Tibial nerve (tissue), 3 donors: ENCODE results near the gene BCAN.

Source experiments
- POLR2A ChIP-seq, 2 donors: fragments of 450-650 bp; IDR thresholded peaks; one replicate each; pipeline ENCODE4 v1.6.1; 2017; ENCODE audit warnings: antibody characterized with exemption in 2 of 2, mild to moderate bottlenecking in 2 of 2, moderate library complexity in 2 of 2
- TF ChIP-seq, protein P1 (sequence below), 5 experiments: fragments of 200-600 bp in 3 of 5; fragments of 450-650 bp in 2 of 5; sonication (generic) in 3 of 5; IDR thresholded peaks; one replicate each; pipeline ENCODE4 v1.5.1; 2016 to 2019; ENCODE audit warnings: antibody characterized with exemption in 5 of 5, mild to moderate bottlenecking in 3 of 5, moderate library complexity in 2 of 5

- TF ChIP-seq POLR2A (IDR thresholded peaks at IDR 0.05), result no peak
- TF ChIP-seq, protein P1, sequence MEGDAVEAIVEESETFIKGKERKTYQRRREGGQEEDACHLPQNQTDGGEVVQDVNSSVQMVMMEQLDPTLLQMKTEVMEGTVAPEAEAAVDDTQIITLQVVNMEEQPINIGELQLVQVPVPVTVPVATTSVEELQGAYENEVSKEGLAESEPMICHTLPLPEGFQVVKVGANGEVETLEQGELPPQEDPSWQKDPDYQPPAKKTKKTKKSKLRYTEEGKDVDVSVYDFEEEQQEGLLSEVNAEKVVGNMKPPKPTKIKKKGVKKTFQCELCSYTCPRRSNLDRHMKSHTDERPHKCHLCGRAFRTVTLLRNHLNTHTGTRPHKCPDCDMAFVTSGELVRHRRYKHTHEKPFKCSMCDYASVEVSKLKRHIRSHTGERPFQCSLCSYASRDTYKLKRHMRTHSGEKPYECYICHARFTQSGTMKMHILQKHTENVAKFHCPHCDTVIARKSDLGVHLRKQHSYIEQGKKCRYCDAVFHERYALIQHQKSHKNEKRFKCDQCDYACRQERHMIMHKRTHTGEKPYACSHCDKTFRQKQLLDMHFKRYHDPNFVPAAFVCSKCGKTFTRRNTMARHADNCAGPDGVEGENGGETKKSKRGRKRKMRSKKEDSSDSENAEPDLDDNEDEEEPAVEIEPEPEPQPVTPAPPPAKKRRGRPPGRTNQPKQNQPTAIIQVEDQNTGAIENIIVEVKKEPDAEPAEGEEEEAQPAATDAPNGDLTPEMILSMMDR (IDR thresholded peaks at IDR 0.05), result no peak
These were observed 48.2 kb downstream of the BCAN start for GRCh38 chr1:156689953-156690674.
